Prostate gland (tissue), 2 donors: ENCODE results near the gene LFNG.

Experiments
- POLR2A ChIP-seq: fragments of 450-650 bp; IDR thresholded peaks from one replicate; pipeline ENCODE4 v1.6.1; 2016; ENCODE audit warnings: antibody characterized with exemption, mild to moderate bottlenecking
- POLR2AphosphoS5 ChIP-seq: sonication (generic); formaldehyde crosslinking; IDR thresholded peaks from one replicate; pipeline ENCODE4 v1.6.1; 2017; ENCODE audit warnings: antibody characterized with exemption
- TF ChIP-seq, protein P1 (sequence below), 4 experiments: fragments of 200-600 bp in 2 of 4; fragments of 450-650 bp in 2 of 4; sonication (generic) in 2 of 4; IDR thresholded peaks; 1 replicate in 3 of 4; 2 replicates in 1 of 4; pipeline ENCODE4 v1.5.1; 2016 to 2019; ENCODE audit warnings: antibody characterized with exemption in 4 of 4, mild to moderate bottlenecking in 2 of 4, moderate library complexity in 2 of 4

GRCh38 chr7:2559283-2559950 is 39.8 kb downstream of the LFNG start:
- TF ChIP-seq, protein P1, sequence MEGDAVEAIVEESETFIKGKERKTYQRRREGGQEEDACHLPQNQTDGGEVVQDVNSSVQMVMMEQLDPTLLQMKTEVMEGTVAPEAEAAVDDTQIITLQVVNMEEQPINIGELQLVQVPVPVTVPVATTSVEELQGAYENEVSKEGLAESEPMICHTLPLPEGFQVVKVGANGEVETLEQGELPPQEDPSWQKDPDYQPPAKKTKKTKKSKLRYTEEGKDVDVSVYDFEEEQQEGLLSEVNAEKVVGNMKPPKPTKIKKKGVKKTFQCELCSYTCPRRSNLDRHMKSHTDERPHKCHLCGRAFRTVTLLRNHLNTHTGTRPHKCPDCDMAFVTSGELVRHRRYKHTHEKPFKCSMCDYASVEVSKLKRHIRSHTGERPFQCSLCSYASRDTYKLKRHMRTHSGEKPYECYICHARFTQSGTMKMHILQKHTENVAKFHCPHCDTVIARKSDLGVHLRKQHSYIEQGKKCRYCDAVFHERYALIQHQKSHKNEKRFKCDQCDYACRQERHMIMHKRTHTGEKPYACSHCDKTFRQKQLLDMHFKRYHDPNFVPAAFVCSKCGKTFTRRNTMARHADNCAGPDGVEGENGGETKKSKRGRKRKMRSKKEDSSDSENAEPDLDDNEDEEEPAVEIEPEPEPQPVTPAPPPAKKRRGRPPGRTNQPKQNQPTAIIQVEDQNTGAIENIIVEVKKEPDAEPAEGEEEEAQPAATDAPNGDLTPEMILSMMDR (IDR thresholded peaks at IDR 0.05), result no peak
- TF ChIP-seq POLR2A, result no peak
- TF ChIP-seq POLR2AphosphoS5, result no peak
